GM18867 (cell line): ENCODE data around the gene CUEDC2.

Experiments used
- ATAC-seq: cut with Tn5 transposase; IDR thresholded peaks from one replicate; pipeline ENCODE4 v1.9.1; 2021; ENCODE audit warnings: mild to moderate bottlenecking, moderate library complexity; ENCODE audit not compliant: unreplicated experiment

CUEDC2 gene

GRCh38 chr10:102432162-102432950 lies at the start of gene CUEDC2:
TSS of gene CUEDC2 (minus strand) at chr10:102432574. CDS start at chr10:102425188, 7,386 bp downstream.
- peak; percentile 86 for ATAC-seq

GRCh38 chr10:102480396-102480795 lies 48.0 kb upstream of the CUEDC2 start:
- no peak for ATAC-seq

GRCh38 chr10:102479651-102480050 lies 47.3 kb upstream of the CUEDC2 start:
- no peak for ATAC-seq

- no peak for ATAC-seq
Observed at GRCh38 chr10:102476466-102477141, 44.2 kb upstream of the CUEDC2 start.

- ATAC-seq = no peak
Observed at GRCh38 chr10:102475451-102476040, 43.2 kb upstream of the CUEDC2 start.

GRCh38 chr10:102473445-102474331 lies 41.3 kb upstream of the CUEDC2 start:
- no peak for ATAC-seq

GRCh38 chr10:102470579-102471546 lies 38.5 kb upstream of the CUEDC2 start:
- ATAC-seq = no peak

- no peak for ATAC-seq
Observed at GRCh38 chr10:102468683-102469082, 36.3 kb upstream of the CUEDC2 start.

GRCh38 chr10:102467971-102468438 lies 35.6 kb upstream of the CUEDC2 start:
- no peak for ATAC-seq

GRCh38 chr10:102467318-102467717 lies 34.9 kb upstream of the CUEDC2 start:
- no peak for ATAC-seq

GRCh38 chr10:102465466-102465865 lies 33.1 kb upstream of the CUEDC2 start:
- no peak for ATAC-seq

- no peak for ATAC-seq
Observed at GRCh38 chr10:102463983-102464382, 31.6 kb upstream of the CUEDC2 start.

- ATAC-seq = no peak
Observed at GRCh38 chr10:102462512-102463054, 30.2 kb upstream of the CUEDC2 start.

- peak; percentile 85 for ATAC-seq
Observed at GRCh38 chr10:102461187-102462054, 29.0 kb upstream of the CUEDC2 start.

- ATAC-seq = peak; percentile 35
Observed at GRCh38 chr10:102460836-102461186, 28.4 kb upstream of the CUEDC2 start.

- no peak for ATAC-seq
Observed at GRCh38 chr10:102458656-102459055, 26.3 kb upstream of the CUEDC2 start.

- no peak for ATAC-seq
Observed at GRCh38 chr10:102457591-102458150, 25.3 kb upstream of the CUEDC2 start.

- ATAC-seq = no peak
Observed at GRCh38 chr10:102455893-102456471, 23.6 kb upstream of the CUEDC2 start.
